Mammary epithelial cell (primary cell): ENCODE measurements around the gene PLEKHA5.

ENCODE experiments used
- CTCF ChIP-seq, 2 donors: IDR thresholded peaks in 1 of 2; conservative IDR thresholded peaks in 1 of 2; 2 replicates each; pipeline ENCODE4 v1.5.1; 2011 to 2012; ENCODE audit warnings: inconsistent platforms in 2 of 2, low read length in 2 of 2, mild to moderate bottlenecking in 2 of 2, control low read depth in 1 of 2, low read depth in 1 of 2; ENCODE audit not compliant: insufficient read depth in 1 of 2; ENCODE audit errors: extremely low read depth in 1 of 2
- EZH2 ChIP-seq: IDR thresholded peaks from 2 replicates; pipeline ENCODE4 v1.6.1; 2012; ENCODE audit warnings: low read length, inconsistent platforms, borderline replicate concordance

DNA sequence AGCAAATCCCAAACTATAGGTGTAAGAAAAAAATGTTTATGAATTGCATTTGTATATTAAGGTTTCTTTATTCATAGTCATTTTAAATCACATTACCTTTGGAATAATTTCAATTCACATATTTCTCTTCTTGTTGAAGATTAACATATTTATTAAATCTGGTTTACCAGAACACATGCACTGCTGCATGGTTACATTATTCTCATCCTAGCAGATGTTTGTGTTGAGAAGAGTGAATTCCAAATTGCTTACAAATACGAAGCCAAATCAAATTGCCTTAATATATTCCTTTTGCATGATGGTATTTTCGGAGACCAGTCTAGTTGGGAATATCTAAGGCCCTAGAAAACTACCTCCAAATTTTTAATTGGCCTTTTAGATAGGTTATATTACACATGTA is 130.6 kb downstream of the PLEKHA5 start:
- no peak for TF ChIP-seq CTCF (conservative IDR thresholded peaks at IDR 0.05 in 1 of 2, IDR thresholded peaks at IDR 0.05 in 1 of 2; ENCODE audit: extremely low read depth in 1 of 2, insufficient read depth in 1 of 2, low read depth in 1 of 2, low read length in 2 of 2)
- TF ChIP-seq EZH2, result no peak
